ENCODE measurements around the gene COX4I1. TPM values are rescaled to one million over a fixed set of nuclear protein-coding genes. Genes with fewer than 3 reads are reported as not detected.

COX4I1 gene
- total and polyA plus RNA-seq, 9 of the 15 experiments (the other 6 are each of a cell fraction or from before 2014, with no cell fraction given): 651 to 2,356 (median 1,032) TPM

DNA sequence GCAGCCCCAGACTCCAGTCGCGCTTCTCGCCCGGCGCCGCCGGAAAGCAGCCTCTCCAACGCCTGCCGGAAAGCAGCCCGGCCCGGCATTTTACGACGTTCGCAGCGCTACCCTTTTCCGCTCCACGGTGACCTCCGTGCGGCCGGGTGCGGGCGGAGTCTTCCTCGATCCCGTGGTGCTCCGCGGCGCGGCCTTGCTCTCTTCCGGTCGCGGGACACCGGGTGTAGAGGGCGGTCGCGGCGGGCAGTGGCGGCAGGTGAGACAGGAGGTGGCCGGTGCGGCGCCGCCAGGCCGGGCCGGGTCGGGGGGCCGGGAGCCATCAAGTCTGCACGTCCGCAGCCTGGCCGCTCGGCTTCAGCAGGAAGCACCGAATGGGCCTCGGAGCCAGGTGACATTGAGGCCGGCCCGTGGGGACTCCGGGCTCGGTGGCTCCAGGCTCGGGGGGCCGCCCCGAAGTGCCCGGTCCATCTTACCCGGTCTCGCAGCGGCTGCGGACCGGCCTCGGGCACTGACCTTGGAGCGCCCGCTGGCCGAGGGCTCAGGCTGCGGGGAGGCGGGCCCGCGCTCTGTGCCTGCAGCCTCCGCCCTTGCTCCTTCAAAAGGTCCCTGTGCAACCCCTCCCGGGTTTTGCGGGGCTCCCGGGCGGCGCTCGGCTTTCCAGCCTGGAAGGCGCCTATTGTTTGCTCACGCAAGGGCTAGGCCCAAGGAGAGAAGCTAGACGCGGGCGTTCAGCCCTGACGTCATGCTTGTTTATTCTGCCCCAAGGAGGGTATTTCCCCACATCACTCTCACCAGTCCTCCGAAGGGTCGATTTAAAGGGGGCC, at the start of gene COX4I1, which contains the start of gene EMC8 (continued):
- TF ChIP-seq, protein P1, sequence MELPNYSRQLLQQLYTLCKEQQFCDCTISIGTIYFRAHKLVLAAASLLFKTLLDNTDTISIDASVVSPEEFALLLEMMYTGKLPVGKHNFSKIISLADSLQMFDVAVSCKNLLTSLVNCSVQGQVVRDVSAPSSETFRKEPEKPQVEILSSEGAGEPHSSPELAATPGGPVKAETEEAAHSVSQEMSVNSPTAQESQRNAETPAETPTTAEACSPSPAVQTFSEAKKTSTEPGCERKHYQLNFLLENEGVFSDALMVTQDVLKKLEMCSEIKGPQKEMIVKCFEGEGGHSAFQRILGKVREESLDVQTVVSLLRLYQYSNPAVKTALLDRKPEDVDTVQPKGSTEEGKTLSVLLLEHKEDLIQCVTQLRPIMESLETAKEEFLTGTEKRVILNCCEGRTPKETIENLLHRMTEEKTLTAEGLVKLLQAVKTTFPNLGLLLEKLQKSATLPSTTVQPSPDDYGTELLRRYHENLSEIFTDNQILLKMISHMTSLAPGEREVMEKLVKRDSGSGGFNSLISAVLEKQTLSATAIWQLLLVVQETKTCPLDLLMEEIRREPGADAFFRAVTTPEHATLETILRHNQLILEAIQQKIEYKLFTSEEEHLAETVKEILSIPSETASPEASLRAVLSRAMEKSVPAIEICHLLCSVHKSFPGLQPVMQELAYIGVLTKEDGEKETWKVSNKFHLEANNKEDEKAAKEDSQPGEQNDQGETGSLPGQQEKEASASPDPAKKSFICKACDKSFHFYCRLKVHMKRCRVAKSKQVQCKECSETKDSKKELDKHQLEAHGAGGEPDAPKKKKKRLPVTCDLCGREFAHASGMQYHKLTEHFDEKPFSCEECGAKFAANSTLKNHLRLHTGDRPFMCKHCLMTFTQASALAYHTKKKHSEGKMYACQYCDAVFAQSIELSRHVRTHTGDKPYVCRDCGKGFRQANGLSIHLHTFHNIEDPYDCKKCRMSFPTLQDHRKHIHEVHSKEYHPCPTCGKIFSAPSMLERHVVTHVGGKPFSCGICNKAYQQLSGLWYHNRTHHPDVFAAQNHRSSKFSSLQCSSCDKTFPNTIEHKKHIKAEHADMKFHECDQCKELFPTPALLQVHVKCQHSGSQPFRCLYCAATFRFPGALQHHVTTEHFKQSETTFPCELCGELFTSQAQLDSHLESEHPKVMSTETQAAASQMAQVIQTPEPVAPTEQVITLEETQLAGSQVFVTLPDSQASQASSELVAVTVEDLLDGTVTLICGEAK (IDR thresholded peaks at IDR 0.05): peak; percentile 85
- TF ChIP-seq, protein P1 (CRISPR knock-in tag; IDR thresholded peaks at IDR 0.05): no peak
- TF ChIP-seq ZNF175 (CRISPR knock-in tag; IDR thresholded peaks at IDR 0.05; ENCODE audit: low read depth) (no peak), TAF1 (IDR thresholded peaks at IDR 0.05; ENCODE audit: control insufficient read depth, extremely low read depth, insufficient read depth, low read length, severe bottlenecking) (peak; percentile 93), ZNF586 (CRISPR knock-in tag; conservative IDR thresholded peaks at IDR 0.05) (no peak), GTF2F1 (IDR thresholded peaks at IDR 0.05; ENCODE audit: low read depth, low read length) (0 out of 2 replicates have a peak, but pooled peaks have one; percentile 21), RBBP5 (IDR thresholded peaks at IDR 0.05; ENCODE audit: borderline replicate concordance, insufficient read depth, low read length, poor library complexity, severe bottlenecking) (peak; percentile 76), ZFX (CRISPR knock-in tag; IDR thresholded peaks at IDR 0.05) (peak; percentile 98)
- TF ChIP-seq, protein P2, sequence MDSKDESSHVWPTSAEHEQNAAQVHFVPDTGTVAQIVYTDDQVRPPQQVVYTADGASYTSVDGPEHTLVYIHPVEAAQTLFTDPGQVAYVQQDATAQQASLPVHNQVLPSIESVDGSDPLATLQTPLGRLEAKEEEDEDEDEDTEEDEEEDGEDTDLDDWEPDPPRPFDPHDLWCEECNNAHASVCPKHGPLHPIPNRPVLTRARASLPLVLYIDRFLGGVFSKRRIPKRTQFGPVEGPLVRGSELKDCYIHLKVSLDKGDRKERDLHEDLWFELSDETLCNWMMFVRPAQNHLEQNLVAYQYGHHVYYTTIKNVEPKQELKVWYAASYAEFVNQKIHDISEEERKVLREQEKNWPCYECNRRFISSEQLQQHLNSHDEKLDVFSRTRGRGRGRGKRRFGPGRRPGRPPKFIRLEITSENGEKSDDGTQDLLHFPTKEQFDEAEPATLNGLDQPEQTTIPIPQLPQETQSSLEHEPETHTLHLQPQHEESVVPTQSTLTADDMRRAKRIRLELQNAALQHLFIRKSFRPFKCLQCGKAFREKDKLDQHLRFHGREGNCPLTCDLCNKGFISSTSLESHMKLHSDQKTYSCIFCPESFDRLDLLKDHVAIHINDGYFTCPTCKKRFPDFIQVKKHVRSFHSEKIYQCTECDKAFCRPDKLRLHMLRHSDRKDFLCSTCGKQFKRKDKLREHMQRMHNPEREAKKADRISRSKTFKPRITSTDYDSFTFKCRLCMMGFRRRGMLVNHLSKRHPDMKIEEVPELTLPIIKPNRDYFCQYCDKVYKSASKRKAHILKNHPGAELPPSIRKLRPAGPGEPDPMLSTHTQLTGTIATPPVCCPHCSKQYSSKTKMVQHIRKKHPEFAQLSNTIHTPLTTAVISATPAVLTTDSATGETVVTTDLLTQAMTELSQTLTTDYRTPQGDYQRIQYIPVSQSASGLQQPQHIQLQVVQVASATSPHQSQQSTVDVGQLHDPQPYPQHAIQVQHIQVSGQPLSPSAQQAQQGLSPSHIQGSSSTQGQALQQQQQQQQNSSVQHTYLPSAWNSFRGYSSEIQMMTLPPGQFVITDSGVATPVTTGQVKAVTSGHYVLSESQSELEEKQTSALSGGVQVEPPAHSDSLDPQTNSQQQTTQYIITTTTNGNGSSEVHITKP (IDR thresholded peaks at IDR 0.05; ENCODE audit: partially characterized antibody): no peak
- TF ChIP-seq, protein P3, sequence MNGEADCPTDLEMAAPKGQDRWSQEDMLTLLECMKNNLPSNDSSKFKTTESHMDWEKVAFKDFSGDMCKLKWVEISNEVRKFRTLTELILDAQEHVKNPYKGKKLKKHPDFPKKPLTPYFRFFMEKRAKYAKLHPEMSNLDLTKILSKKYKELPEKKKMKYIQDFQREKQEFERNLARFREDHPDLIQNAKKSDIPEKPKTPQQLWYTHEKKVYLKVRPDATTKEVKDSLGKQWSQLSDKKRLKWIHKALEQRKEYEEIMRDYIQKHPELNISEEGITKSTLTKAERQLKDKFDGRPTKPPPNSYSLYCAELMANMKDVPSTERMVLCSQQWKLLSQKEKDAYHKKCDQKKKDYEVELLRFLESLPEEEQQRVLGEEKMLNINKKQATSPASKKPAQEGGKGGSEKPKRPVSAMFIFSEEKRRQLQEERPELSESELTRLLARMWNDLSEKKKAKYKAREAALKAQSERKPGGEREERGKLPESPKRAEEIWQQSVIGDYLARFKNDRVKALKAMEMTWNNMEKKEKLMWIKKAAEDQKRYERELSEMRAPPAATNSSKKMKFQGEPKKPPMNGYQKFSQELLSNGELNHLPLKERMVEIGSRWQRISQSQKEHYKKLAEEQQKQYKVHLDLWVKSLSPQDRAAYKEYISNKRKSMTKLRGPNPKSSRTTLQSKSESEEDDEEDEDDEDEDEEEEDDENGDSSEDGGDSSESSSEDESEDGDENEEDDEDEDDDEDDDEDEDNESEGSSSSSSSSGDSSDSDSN (IDR thresholded peaks at IDR 0.05; ENCODE audit: borderline replicate concordance in 1 of 2, low read depth in 2 of 2, low read length in 2 of 2): peak in 1 of 2 experiments; percentile 9; a peak in 1 of 4 replicates
